H1 (cell line): ENCODE results near the gene PGAP3. TPM values are rescaled to one million over a fixed set of nuclear protein-coding genes. Genes with fewer than 3 reads are reported as not detected.
A peak's percentile ranks its signal among the peaks of the same experiment; 100 is the strongest.

Source experiments
- CTCF ChIA-PET: fragments of 300-600 bp; sonication (Branson Sonifier 250); formaldehyde crosslinking; loops from one replicate; lab custom pipeline; 2021; ENCODE audit not compliant: partially characterized antibody; lab: Charles Lee
- POLR2A ChIA-PET: fragments of 300-600 bp; sonication (Branson Sonifier 250); formaldehyde crosslinking; loops from one replicate; lab custom pipeline; 2021; ENCODE audit warnings: inconsistent platforms; ENCODE audit not compliant: partially characterized antibody; lab: Charles Lee
- DNase-seq, 2 experiments: peaks; one replicate each; pipeline versions ENCODE4 v3.0.0 to v3.0.0-alpha.2; 2010 to 2022; ENCODE audit warnings: low spot score in 2 of 2, low read depth in 1 of 2, mixed read lengths in 1 of 2
- FAIRE-seq: peaks from 2 replicates; lab custom pipeline; 2011; peaks lifted over from hg19 to GRCh38; lab: Jason Lieb, UNC
- H2AFZ ChIP-seq: 2 replicates; pipeline ENCODE4 v1.8.1; 2012; ENCODE audit warnings: low read length, inconsistent platforms
- H2AK5ac ChIP-seq: 2 replicates; pipeline ENCODE4 v1.6.1; 2013; ENCODE audit warnings: low read depth, low read length
- H2BK120ac ChIP-seq: replicated peaks from 2 replicates; pipeline ENCODE3; 2013; ENCODE audit warnings: low read depth, low read length, inconsistent platforms
- H2BK12ac ChIP-seq: 2 replicates; pipeline ENCODE4 v1.6.1; 2013; ENCODE audit warnings: low read depth, low read length
- H2BK15ac ChIP-seq: 2 replicates; pipeline ENCODE4 v1.6.1; 2013; ENCODE audit warnings: low read length
- H2BK20ac ChIP-seq: 2 replicates; pipeline ENCODE4 v1.6.1; 2013; ENCODE audit warnings: low read length
- H2BK5ac ChIP-seq: 2 replicates; pipeline ENCODE4 v1.6.1; 2013; ENCODE audit warnings: low read depth, low read length
- H3K14ac ChIP-seq: 2 replicates; pipeline ENCODE4 v1.6.1; 2013; ENCODE audit warnings: inconsistent platforms; ENCODE audit not compliant: insufficient read length
- H3K18ac ChIP-seq: 2 replicates; pipeline ENCODE4 v1.6.1; 2013; ENCODE audit warnings: low read length; ENCODE audit errors: extremely low read depth
- H3K23ac ChIP-seq: 2 replicates; pipeline ENCODE4 v1.6.1; 2013; ENCODE audit warnings: inconsistent platforms; ENCODE audit not compliant: insufficient read length
- H3K23me2 ChIP-seq: 2 replicates; pipeline ENCODE4 v1.6.1; 2013; ENCODE audit warnings: low read depth, low read length
- H3K27ac ChIP-seq: 2 replicates; pipeline ENCODE4 v1.6.1; 2011; ENCODE audit warnings: low read depth, low read length, inconsistent platforms
- H3K27me3 ChIP-seq, 4 experiments: replicated peaks in 1 of 4; 1 replicate in 1 of 4; 2 replicates in 3 of 4; pipeline versions ENCODE4 v1.6.1 to v1.8.1; 2011 to 2013; ENCODE audit warnings: low read length in 3 of 4, mild to moderate bottlenecking in 3 of 4, inconsistent platforms in 2 of 4, mixed read lengths in 2 of 4, moderate library complexity in 1 of 4; ENCODE audit not compliant: control insufficient read depth in 3 of 4, insufficient read depth in 3 of 4; ENCODE audit errors: extremely low read depth in 1 of 4
- H3K36me3 ChIP-seq, 4 experiments: 2 replicates each; pipeline versions ENCODE4 v1.6.1 to v1.8.1; 2011 to 2013; ENCODE audit warnings: mild to moderate bottlenecking in 4 of 4, low read length in 3 of 4, moderate library complexity in 2 of 4, control low read depth in 1 of 4, inconsistent platforms in 1 of 4; ENCODE audit not compliant: insufficient read depth in 4 of 4, control insufficient read depth in 2 of 4
- H3K4ac ChIP-seq: replicated peaks from 2 replicates; pipeline ENCODE3; 2013; ENCODE audit warnings: low read length, low read depth, mixed read lengths, inconsistent platforms; ENCODE audit not compliant: insufficient read length
- H3K4me1 ChIP-seq, 4 experiments: replicated peaks in 1 of 4; 1 replicate in 1 of 4; 2 replicates in 3 of 4; pipeline versions ENCODE4 v1.6.1 to v1.8.1; 2011 to 2013; ENCODE audit warnings: low read length in 3 of 4, inconsistent platforms in 2 of 4, mixed read lengths in 1 of 4; ENCODE audit not compliant: insufficient read depth in 4 of 4, control insufficient read depth in 3 of 4
- H3K4me2 ChIP-seq, 2 experiments: 2 replicates each; pipeline versions ENCODE4 v1.6.1 to v1.8.1; 2011 to 2013; ENCODE audit warnings: low read depth in 2 of 2, low read length in 2 of 2, control low read depth in 1 of 2, inconsistent platforms in 1 of 2, mild to moderate bottlenecking in 1 of 2; ENCODE audit not compliant: insufficient read depth in 1 of 2
- H3K4me3 ChIP-seq, 4 experiments: fragments of 200-600, 300-600 bp in 1 of 4; sonication (generic), shearing (Covaris generic), sonication (Bioruptor Twin) in 1 of 4; 2 replicates each; pipeline versions ENCODE4 v1.5.1 to v1.8.1; 2011 to 2016; ENCODE audit warnings: low read length in 4 of 4, low read depth in 3 of 4, control low read depth in 2 of 4, inconsistent platforms in 2 of 4, mild to moderate bottlenecking in 2 of 4, mixed read lengths in 1 of 4, moderate library complexity in 1 of 4; ENCODE audit not compliant: insufficient read depth in 2 of 4; ENCODE audit errors: extremely low read depth in 1 of 4
- H3K56ac ChIP-seq: replicated peaks from 2 replicates; pipeline ENCODE3; 2013; ENCODE audit warnings: low read depth, mild to moderate bottlenecking, mixed read lengths, low read length, inconsistent platforms; ENCODE audit not compliant: insufficient read length
- H3K79me1 ChIP-seq: 2 replicates; pipeline ENCODE4 v1.6.1; 2013; ENCODE audit warnings: low read depth, low read length, control low read depth
- H3K79me2 ChIP-seq, 2 experiments: 2 replicates each; pipeline versions ENCODE4 v1.6.1 to v1.8.1; 2012 to 2013; ENCODE audit warnings: low read length in 2 of 2, mild to moderate bottlenecking in 2 of 2, inconsistent platforms in 1 of 2; ENCODE audit not compliant: insufficient read depth in 2 of 2, control insufficient read depth in 1 of 2
- H3K9ac ChIP-seq, 4 experiments: replicated peaks in 1 of 4; 1 replicate in 1 of 4; 2 replicates in 3 of 4; pipeline versions ENCODE4 v1.6.1 to v1.8.1; 2011 to 2013; ENCODE audit warnings: low read depth in 3 of 4, low read length in 3 of 4, control low read depth in 2 of 4, mild to moderate bottlenecking in 2 of 4, moderate library complexity in 2 of 4, inconsistent platforms in 1 of 4; ENCODE audit errors: extremely low read depth in 1 of 4
- H3K9me3 ChIP-seq, 2 experiments: 2 replicates each; pipeline versions ENCODE4 v1.6.1 to v1.8.1; 2012 to 2013; ENCODE audit warnings: mild to moderate bottlenecking in 2 of 2, moderate library complexity in 2 of 2, control low read depth in 1 of 2, inconsistent platforms in 1 of 2, low read depth in 1 of 2, low read length in 1 of 2, mixed read lengths in 1 of 2; ENCODE audit not compliant: insufficient read depth in 2 of 2
- H4K20me1 ChIP-seq, 2 experiments: replicated peaks in 1 of 2; 2 replicates each; pipeline versions ENCODE3 to v1.8.1; 2011 to 2013; ENCODE audit warnings: inconsistent platforms in 2 of 2, low read length in 2 of 2, mild to moderate bottlenecking in 1 of 2; ENCODE audit not compliant: insufficient read depth in 2 of 2, control insufficient read depth in 1 of 2
- H4K5ac ChIP-seq: 2 replicates; pipeline ENCODE4 v1.6.1; 2013; ENCODE audit warnings: low read length, low read depth, mixed read lengths, inconsistent platforms; ENCODE audit not compliant: insufficient read length
- H4K8ac ChIP-seq: 2 replicates; pipeline ENCODE4 v1.8.0; 2013; ENCODE audit warnings: mild to moderate bottlenecking, moderate library complexity, low read length, inconsistent platforms; ENCODE audit not compliant: insufficient read depth; ENCODE audit errors: extremely low read depth
- H4K91ac ChIP-seq: replicated peaks from 2 replicates; pipeline ENCODE3; 2013; ENCODE audit warnings: low read length, mixed read lengths, inconsistent platforms; ENCODE audit not compliant: insufficient read length
- ASH2L ChIP-seq: fragments of 200-600, 300-600 bp; sonication (generic); IDR thresholded peaks from one replicate; pipeline ENCODE4 v1.7.1; 2017; ENCODE audit warnings: low read length
- CHD1 ChIP-seq: IDR thresholded peaks from 2 replicates; pipeline ENCODE4 v1.6.1; 2012; ENCODE audit warnings: low read depth, low read length, improper control_type of control experiment
- SP2 ChIP-seq: IDR thresholded peaks from 2 replicates; pipeline ENCODE4 v1.6.1; 2012; ENCODE audit warnings: mild to moderate bottlenecking, low read length, inconsistent platforms
- TBP ChIP-seq: IDR thresholded peaks from 2 replicates; pipeline ENCODE4 v1.6.1; 2011; ENCODE audit warnings: low read depth, low read length, improper control_type of control experiment
- USF2 ChIP-seq: IDR thresholded peaks from 2 replicates; pipeline ENCODE4 v1.6.1; 2011; ENCODE audit warnings: low read length, improper control_type of control experiment
- ZNF274 ChIP-seq: IDR thresholded peaks from 2 replicates; pipeline ENCODE4 v1.7.0; 2012; ENCODE audit warnings: low read length, borderline replicate concordance; ENCODE audit errors: extremely low read depth
- WGBS, 2 experiments: shearing (Covaris generic) in 1 of 2; methylation state at CpG; one replicate each; pipeline versions ENCODE4 v1.1.6 to v1.1.7; 2013 to 2015; ENCODE audit warnings: low lambda C conversion rate in 2 of 2, mixed read lengths in 2 of 2, inconsistent platforms in 1 of 2, low coverage in 1 of 2, missing lambda C conversion rate in 1 of 2; ENCODE audit not compliant: insufficient replicate concordance in 2 of 2, insufficient coverage in 1 of 2, insufficient read length in 1 of 2; ENCODE audit errors: extremely low coverage in 1 of 2, missing lambda C conversion rate in 1 of 2; 5-methylcytosine and 5-hydroxymethylcytosine counted together
- polyA plus RNA-seq, 7 experiments: library from polyadenylated mRNA; depleted of rRNA in 3 of 7; stranded (reverse) in 5 of 7; unstranded in 2 of 7; fragments of >200 nt in 5 of 7; fragments of 200-250 nt in 2 of 7; gene quantifications; 1 replicate in 5 of 7; 2 replicates in 1 of 7; 4 replicates in 1 of 7; pipeline versions ENCODE4 v1.2.1 to v1.2.3, GENCODE V29; 2011 to 2013; ENCODE audit warnings: missing spikeins in 2 of 7, mixed read lengths in 2 of 7
- total RNA-seq: library from RNA; stranded (reverse); fragmentation: NEBNext Ultra II Directional; extraction: Animal tissue kit (Norgen Biotek cat#: 25700); gene quantifications from 2 replicates; pipeline ENCODE4 v1.2.1, GENCODE V29; 2021
- TF ChIP-seq, protein P1 (sequence below), 3 experiments: IDR thresholded peaks; 1 replicate in 2 of 3; 2 replicates in 1 of 3; pipeline versions ENCODE4 v1.5.1 to v1.6.1; 2011; ENCODE audit warnings: low read length in 3 of 3, mild to moderate bottlenecking in 3 of 3, inconsistent platforms in 2 of 3, low read depth in 1 of 3, moderate library complexity in 1 of 3; ENCODE audit not compliant: insufficient read depth in 1 of 3; ENCODE audit errors: control extremely low read depth in 1 of 3

Gene PGAP3
- total and polyA plus RNA-seq, 2 of the 8 experiments (the other 6 are each of a cell fraction or from before 2014, with no cell fraction given): 21.0 to 30.7 TPM

DNA sequence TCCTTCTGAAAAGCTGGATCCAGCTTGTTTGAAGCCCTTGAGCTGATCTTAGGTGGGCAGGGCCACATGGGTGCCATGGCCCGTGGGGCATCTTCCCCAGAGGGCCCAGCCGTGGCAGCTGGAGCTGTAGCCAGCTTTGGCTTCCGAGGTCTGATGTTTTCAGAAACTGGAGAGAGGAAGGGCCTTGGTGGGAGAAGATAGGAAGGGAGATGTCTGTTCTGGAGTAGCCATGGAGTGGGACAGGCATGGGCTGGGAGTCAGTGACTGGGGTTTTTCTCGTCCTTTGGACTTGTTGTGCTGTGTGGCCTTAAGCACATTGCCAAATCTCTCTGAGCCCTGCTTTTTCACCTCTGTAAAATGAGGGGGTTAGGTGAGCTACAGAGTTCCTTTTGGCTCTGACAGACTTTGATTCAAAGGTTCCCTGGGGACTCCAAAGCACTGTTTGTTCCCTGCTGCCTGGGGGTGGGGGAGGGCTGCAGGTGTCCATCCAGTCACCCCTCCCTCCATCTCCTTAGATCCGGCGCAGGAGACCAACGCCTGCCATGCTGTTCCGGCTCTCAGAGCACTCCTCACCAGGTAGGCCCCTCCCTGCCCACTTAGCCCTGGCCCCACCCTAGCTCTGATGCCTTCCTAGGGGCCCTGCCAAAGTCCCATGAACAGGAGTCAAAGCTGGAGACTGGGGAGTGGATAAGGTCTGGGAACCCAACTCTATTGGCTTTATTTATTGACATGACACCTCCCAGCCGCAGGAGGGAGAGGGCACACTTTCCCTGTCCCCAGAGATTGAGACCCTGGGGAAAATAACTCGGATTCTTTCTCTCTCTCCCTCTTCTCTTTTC is 59.0 kb downstream of the PGAP3 start:
- H3K79me2 ChIP-seq: no peaks in the 10 kb centered on the region
- ChIA-PET POLR2A (interaction anchor here (0.7 to 2.0 kb wide), 7 partner anchors 11 to 102 kb away, joined by 3 to 10 read pairs (median 3); partner anchors contain the start of gene MIEN1), CTCF (interaction anchor here (1.2 to 49.2 kb wide), 11 partner anchors 6 to 130 kb away, joined by 3 to 1885 read pairs (median 7); partner anchors contain the start of genes ERBB2, PGAP3, PNMT and PPP1R1B)
- H3K4me2 ChIP-seq: peak overlapping the region; percentile 84 to 86; a peak in 3 of 4 replicates
- peak overlapping the region; percentile 60 for H3K18ac ChIP-seq
- no peak overlapping the region; the same call in 1 of the 2 replicates for H2AK5ac ChIP-seq
- H4K5ac ChIP-seq: no peak overlapping the region
- no peak overlapping the region for H3K27ac ChIP-seq
- H2BK5ac ChIP-seq: 0 out of 2 replicates have a peak overlapping the region, but pooled peaks have one; percentile 53
- no peak for FAIRE-seq
- H3K4me1 ChIP-seq: peaks cover 8 to 54% (median 42%) of the 10 kb centered on the region in 4 experiments
- H3K4ac ChIP-seq: peak overlapping the region; percentile 83
- peaks cover 12% of the 10 kb centered on the region for H3K23me2 ChIP-seq
- H3K14ac ChIP-seq: no peak overlapping the region
- H3K23ac ChIP-seq: no peak overlapping the region
- H2BK120ac ChIP-seq: no peak overlapping the region
- H2BK12ac ChIP-seq: peak overlapping the region; percentile 75; the same call in 1 of the 2 replicates
- 0 out of 2 replicates have a peak, but pooled peaks cover 2% of the 10 kb centered on the region for H3K79me1 ChIP-seq
- peaks cover 0 to 1% of the 10 kb centered on the region in 2 experiments for H4K20me1 ChIP-seq
- no peak overlapping the region for H3K56ac ChIP-seq
- H2AFZ ChIP-seq: no peak overlapping the region
- no peak overlapping the region for H4K8ac ChIP-seq
- no peaks in the 10 kb centered on the region for H3K36me3 ChIP-seq
- H2BK15ac ChIP-seq: peak overlapping the region; percentile 88; the same call in 1 of the 2 replicates
- H3K27me3 ChIP-seq: peaks cover 2 to 39% (median 32%) of the 10 kb centered on the region in 4 experiments
- peak overlapping the region in 1 of 4 experiments; percentile 75; a peak in 2 of 8 replicates for H3K4me3 ChIP-seq
- H3K9me3 ChIP-seq: no peaks in the 10 kb centered on the region
- H3K9ac ChIP-seq: no peak overlapping the region
- H2BK20ac ChIP-seq: peak overlapping the region; percentile 80; the same call in 1 of the 2 replicates
- no peak for DNase-seq
- H4K91ac ChIP-seq: peak overlapping the region; percentile 69
- WGBS, 2 experiments: 73% methylated on average over 7 of the region's 10 CpGs; no CpG with 5 or more reads in 1 of the 2 experiments
- no peak for TF ChIP-seq CHD1
- TF ChIP-seq ZNF274: no peak
- TF ChIP-seq, protein P1, sequence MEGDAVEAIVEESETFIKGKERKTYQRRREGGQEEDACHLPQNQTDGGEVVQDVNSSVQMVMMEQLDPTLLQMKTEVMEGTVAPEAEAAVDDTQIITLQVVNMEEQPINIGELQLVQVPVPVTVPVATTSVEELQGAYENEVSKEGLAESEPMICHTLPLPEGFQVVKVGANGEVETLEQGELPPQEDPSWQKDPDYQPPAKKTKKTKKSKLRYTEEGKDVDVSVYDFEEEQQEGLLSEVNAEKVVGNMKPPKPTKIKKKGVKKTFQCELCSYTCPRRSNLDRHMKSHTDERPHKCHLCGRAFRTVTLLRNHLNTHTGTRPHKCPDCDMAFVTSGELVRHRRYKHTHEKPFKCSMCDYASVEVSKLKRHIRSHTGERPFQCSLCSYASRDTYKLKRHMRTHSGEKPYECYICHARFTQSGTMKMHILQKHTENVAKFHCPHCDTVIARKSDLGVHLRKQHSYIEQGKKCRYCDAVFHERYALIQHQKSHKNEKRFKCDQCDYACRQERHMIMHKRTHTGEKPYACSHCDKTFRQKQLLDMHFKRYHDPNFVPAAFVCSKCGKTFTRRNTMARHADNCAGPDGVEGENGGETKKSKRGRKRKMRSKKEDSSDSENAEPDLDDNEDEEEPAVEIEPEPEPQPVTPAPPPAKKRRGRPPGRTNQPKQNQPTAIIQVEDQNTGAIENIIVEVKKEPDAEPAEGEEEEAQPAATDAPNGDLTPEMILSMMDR (IDR thresholded peaks at IDR 0.05; ENCODE audit: control extremely low read depth in 1 of 3, insufficient read depth in 1 of 3, low read depth in 1 of 3, low read length in 3 of 3): no peak
- TF ChIP-seq TBP: no peak
- no peak for TF ChIP-seq ASH2L
- TF ChIP-seq USF2: no peak
- TF ChIP-seq SP2: no peak
